OCI-LY1 (cell line): ENCODE measurements around the gene LRFN2.

Source experiments
- EZH2 ChIP-seq: fragments of 200-600 bp; sonication (generic), shearing (Covaris generic); IDR thresholded peaks from 2 replicates; pipeline ENCODE4 v1.8.0; 2017; ENCODE audit warnings: borderline replicate concordance, mixed run types, mild to moderate bottlenecking, antibody characterized with exemption, low read length, moderate library complexity, mixed read lengths
- TF ChIP-seq, protein P1 (sequence below): fragments of 200-600 bp; sonication (generic), shearing (Covaris generic); IDR thresholded peaks from 2 replicates; pipeline ENCODE4 v1.5.1; 2017; ENCODE audit warnings: mild to moderate bottlenecking, antibody characterized with exemption, low read length, moderate library complexity, mixed read lengths

DNA sequence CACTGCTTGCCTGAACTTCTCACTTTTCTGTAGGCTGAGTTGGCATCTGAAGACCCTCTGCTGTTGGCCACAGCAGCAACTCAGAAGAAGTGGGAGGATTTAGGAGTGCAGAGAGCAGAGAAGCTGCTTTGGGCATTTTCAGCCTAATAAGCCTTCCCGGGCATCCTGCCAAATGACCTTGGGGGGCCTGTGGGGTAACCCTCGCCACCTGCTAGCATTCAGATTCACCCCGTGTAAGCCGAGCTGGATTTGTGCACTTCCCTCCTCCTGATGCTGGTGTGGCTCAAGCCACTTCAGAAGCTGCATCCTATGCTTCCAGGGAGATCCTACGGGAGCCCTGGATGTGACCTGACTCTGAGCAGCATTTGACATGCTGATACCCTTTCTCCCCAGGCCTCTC, 114.8 kb downstream of the LRFN2 start:
- TF ChIP-seq, protein P1, sequence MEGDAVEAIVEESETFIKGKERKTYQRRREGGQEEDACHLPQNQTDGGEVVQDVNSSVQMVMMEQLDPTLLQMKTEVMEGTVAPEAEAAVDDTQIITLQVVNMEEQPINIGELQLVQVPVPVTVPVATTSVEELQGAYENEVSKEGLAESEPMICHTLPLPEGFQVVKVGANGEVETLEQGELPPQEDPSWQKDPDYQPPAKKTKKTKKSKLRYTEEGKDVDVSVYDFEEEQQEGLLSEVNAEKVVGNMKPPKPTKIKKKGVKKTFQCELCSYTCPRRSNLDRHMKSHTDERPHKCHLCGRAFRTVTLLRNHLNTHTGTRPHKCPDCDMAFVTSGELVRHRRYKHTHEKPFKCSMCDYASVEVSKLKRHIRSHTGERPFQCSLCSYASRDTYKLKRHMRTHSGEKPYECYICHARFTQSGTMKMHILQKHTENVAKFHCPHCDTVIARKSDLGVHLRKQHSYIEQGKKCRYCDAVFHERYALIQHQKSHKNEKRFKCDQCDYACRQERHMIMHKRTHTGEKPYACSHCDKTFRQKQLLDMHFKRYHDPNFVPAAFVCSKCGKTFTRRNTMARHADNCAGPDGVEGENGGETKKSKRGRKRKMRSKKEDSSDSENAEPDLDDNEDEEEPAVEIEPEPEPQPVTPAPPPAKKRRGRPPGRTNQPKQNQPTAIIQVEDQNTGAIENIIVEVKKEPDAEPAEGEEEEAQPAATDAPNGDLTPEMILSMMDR = no peak
- TF ChIP-seq EZH2 = no peak
